ENCODE measurements around the gene BID. TPM values are rescaled to one million over a fixed set of nuclear protein-coding genes. Genes with fewer than 3 reads are reported as not detected.

Gene BID
- total and polyA plus RNA-seq, 2 donors from 2014 or later = 10.6 to 12.5 TPM

GRCh38 chr22:17705546-17705945 is 68.7 kb downstream of the BID start:
- FAIRE-seq (no peak), DNase-seq (no peak)
- H3K9me3 ChIP-seq (ENCODE audit: control insufficient read depth in 2 of 3, insufficient read depth in 1 of 3, low read length in 3 of 3) = no peaks in the 10 kb centered on the region
- intact Hi-C loops (cut with DNase I) = no loop called here
- H3K4me1 ChIP-seq (ENCODE audit: control insufficient read depth in 2 of 3, insufficient read depth in 2 of 3, low read depth in 1 of 3, low read length in 3 of 3) = peaks cover 0 to 4% (median 0%) of the 10 kb centered on the region in 3 donors
- H3K36me3 ChIP-seq (ENCODE audit: control insufficient read depth in 2 of 3, insufficient read depth in 3 of 3, low read length in 3 of 3) = peaks cover 0 to 4% (median 3%) of the 10 kb centered on the region in 3 donors
- no peak overlapping the region for H3K9ac ChIP-seq (ENCODE audit: low read length in 3 of 3)
- H3K27ac ChIP-seq (ENCODE audit: low read depth in 2 of 2, low read length in 2 of 2) = peak overlapping the region in 1 of 2 donors; percentile 66
- TF ChIP-seq CTCF (IDR thresholded peaks at IDR 0.05; ENCODE audit: borderline replicate concordance, extremely low read depth, insufficient read depth) = no peak
- H3K27me3 ChIP-seq (ENCODE audit: control insufficient read depth, insufficient read depth, low read length) = no peaks in the 10 kb centered on the region
- no peak overlapping the region for H3K4me3 ChIP-seq (ENCODE audit: low read length in 3 of 3)

GRCh38 chr22:17703811-17704210 is 70.5 kb downstream of the BID start:
- intact Hi-C loops (cut with DNase I) = no loop called here
- H3K9ac ChIP-seq (ENCODE audit: low read length in 3 of 3) = no peak overlapping the region
- H3K27me3 ChIP-seq (ENCODE audit: control insufficient read depth, insufficient read depth, low read length) = no peaks in the 10 kb centered on the region
- peaks cover 0 to 4% (median 0%) of the 10 kb centered on the region in 3 donors for H3K4me1 ChIP-seq (ENCODE audit: control insufficient read depth in 2 of 3, insufficient read depth in 2 of 3, low read depth in 1 of 3, low read length in 3 of 3)
- TF ChIP-seq CTCF (IDR thresholded peaks at IDR 0.05; ENCODE audit: borderline replicate concordance, extremely low read depth, insufficient read depth) = no peak
- H3K27ac ChIP-seq (ENCODE audit: low read depth in 2 of 2, low read length in 2 of 2) = no peak overlapping the region
- no peaks in the 10 kb centered on the region for H3K9me3 ChIP-seq (ENCODE audit: control insufficient read depth in 2 of 3, insufficient read depth in 1 of 3, low read length in 3 of 3)
- H3K4me3 ChIP-seq (ENCODE audit: low read length in 3 of 3) = no peak overlapping the region
- FAIRE-seq (no peak), DNase-seq (no peak)
- H3K36me3 ChIP-seq (ENCODE audit: control insufficient read depth in 2 of 3, insufficient read depth in 3 of 3, low read length in 3 of 3) = peaks cover 0 to 4% (median 3%) of the 10 kb centered on the region in 3 donors

- H3K4me3 ChIP-seq (ENCODE audit: low read length in 3 of 3) = no peak overlapping the region
- no peak overlapping the region for H3K27ac ChIP-seq (ENCODE audit: low read depth in 2 of 2, low read length in 2 of 2)
- TF ChIP-seq CTCF (IDR thresholded peaks at IDR 0.05; ENCODE audit: borderline replicate concordance, extremely low read depth, insufficient read depth) = no peak
- no peak for FAIRE-seq
- intact Hi-C loops (cut with DNase I) = no loop called here
- DNase-seq = no peak
- H3K9me3 ChIP-seq (ENCODE audit: control insufficient read depth in 2 of 3, insufficient read depth in 1 of 3, low read length in 3 of 3) = no peaks in the 10 kb centered on the region
- H3K36me3 ChIP-seq (ENCODE audit: control insufficient read depth in 2 of 3, insufficient read depth in 3 of 3, low read length in 3 of 3) = peaks cover 0 to 8% (median 3%) of the 10 kb centered on the region in 3 donors
- H3K9ac ChIP-seq (ENCODE audit: low read length in 3 of 3) = no peak overlapping the region
- H3K4me1 ChIP-seq (ENCODE audit: control insufficient read depth in 2 of 3, insufficient read depth in 2 of 3, low read depth in 1 of 3, low read length in 3 of 3) = no peaks in the 10 kb centered on the region
- H3K27me3 ChIP-seq (ENCODE audit: control insufficient read depth, insufficient read depth, low read length) = no peaks in the 10 kb centered on the region
Observed at GRCh38 chr22:17700778-17701177, 73.5 kb downstream of the BID start.
